Astrocyte (in vitro differentiated cells and primary cell): Measurements from ENCODE around the gene SLC45A3.

ENCODE experiments used
- CTCF ChIP-seq: IDR thresholded peaks from 2 replicates; pipeline ENCODE4 v1.5.1; 2011; ENCODE audit warnings: low read depth, mild to moderate bottlenecking, inconsistent platforms, low read length, moderate library complexity; ENCODE audit not compliant: insufficient read depth
- EZH2 ChIP-seq: IDR thresholded peaks from 2 replicates; pipeline ENCODE4 v1.6.1; 2012; ENCODE audit warnings: mild to moderate bottlenecking, low read length, inconsistent platforms; ENCODE audit not compliant: insufficient read depth

GRCh38 chr1:205725514-205725913 is 45.2 kb upstream of the SLC45A3 start:
- TF ChIP-seq CTCF, result no peak
- no peak for TF ChIP-seq EZH2
